CD4-positive, alpha-beta T cell treated with Interleukin-1 beta for 1 hour (primary cell): ENCODE data around the gene CELA2A.
A peak's percentile ranks its signal among the peaks of the same experiment; 100 is the strongest.
"Not testable (repeated sequence)": the region's sequence is repeated elsewhere in the genome, so short reads cannot be mapped to it uniquely, and the experiment has no call there.

ENCODE experiments used
- DNase-seq, 2 donors: peaks; one replicate each; pipeline ENCODE4 v3.0.0-alpha.2; 2020 to 2022

The CELA2A gene

GRCh38 chr1:15504436-15504835 lies 47.9 kb downstream of the CELA2A start:
- DNase-seq = no peak

- no peak for DNase-seq
Measured at GRCh38 chr1:15506831-15507230, 50.3 kb downstream of the CELA2A start.

- no peak for DNase-seq
Measured at GRCh38 chr1:15507278-15507677, 50.7 kb downstream of the CELA2A start.

GRCh38 chr1:15508700-15509487 lies 52.4 kb downstream of the CELA2A start:
- no peak for DNase-seq

- no peak for DNase-seq
Measured at GRCh38 chr1:15509586-15509985, 53.1 kb downstream of the CELA2A start.

GRCh38 chr1:15510611-15511405 lies 54.3 kb downstream of the CELA2A start:
- no peak for DNase-seq

- no peak for DNase-seq
Measured at GRCh38 chr1:15513192-15513591, 56.7 kb downstream of the CELA2A start.

GRCh38 chr1:15513919-15514318 lies 57.4 kb downstream of the CELA2A start:
- no peak for DNase-seq

GRCh38 chr1:15514557-15514956 lies 58.0 kb downstream of the CELA2A start:
- not testable (repeated sequence) for DNase-seq

GRCh38 chr1:15515022-15515663 lies 58.6 kb downstream of the CELA2A start:
- no peak for DNase-seq

- no peak for DNase-seq
Measured at GRCh38 chr1:15519625-15520024, 63.1 kb downstream of the CELA2A start.

- DNase-seq = peak in 1 of 2 donors; percentile 14
Measured at GRCh38 chr1:15521206-15521906, 64.8 kb downstream of the CELA2A start.
